Occipital lobe (tissue), 2 donors: ENCODE measurements around the gene SEMA4A. TPM values are rescaled to one million over a fixed set of nuclear protein-coding genes. Genes with fewer than 3 reads are reported as not detected.
"Not testable (repeated sequence)": the region's sequence is repeated elsewhere in the genome, so short reads cannot be mapped to it uniquely, and the experiment has no call there.

Experiments used
- DNase-seq: peaks from one replicate; lab custom pipeline; 2025; lab: John Stamatoyannopoulos, UW
- total RNA-seq: library from RNA; depleted of rRNA; stranded (reverse); fragments of >200 nt; gene quantifications from one replicate; pipeline ENCODE4 v1.2.3, GENCODE V29; 2014

SEMA4A gene
- total RNA-seq, result 13.6 TPM

DNA sequence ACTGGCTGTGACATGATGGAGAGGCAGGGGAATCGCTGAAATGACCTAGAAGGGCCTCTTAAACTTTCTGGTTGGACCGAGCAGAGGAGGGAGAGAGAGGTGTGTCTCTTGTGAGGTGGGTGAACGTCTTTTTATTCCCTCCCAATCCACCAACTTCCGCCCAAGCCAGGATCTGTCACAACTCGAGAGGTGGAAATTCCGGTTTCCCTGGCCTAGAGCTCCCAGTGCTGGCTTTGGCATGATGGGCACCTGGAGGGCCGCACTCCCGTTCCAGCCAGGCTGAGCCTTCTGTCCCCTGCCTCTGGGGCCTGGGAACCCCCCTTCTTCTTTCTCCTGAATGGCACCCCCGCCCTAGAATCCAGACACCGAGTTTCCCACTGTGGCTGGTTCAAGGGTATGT lies at the start of gene SEMA4A:
TSS of gene SEMA4A (plus strand) at position 224 of the 400 bp plus-strand sequence. CDS start 994 bp downstream, outside the sequence.
- no peak for DNase-seq

- DNase-seq, result no peak
These were observed 49.1 kb upstream of the SEMA4A start for GRCh38 chr1:156104065-156104810.

- no peak for DNase-seq
These were observed 48.2 kb upstream of the SEMA4A start for GRCh38 chr1:156104861-156105832.

DNA sequence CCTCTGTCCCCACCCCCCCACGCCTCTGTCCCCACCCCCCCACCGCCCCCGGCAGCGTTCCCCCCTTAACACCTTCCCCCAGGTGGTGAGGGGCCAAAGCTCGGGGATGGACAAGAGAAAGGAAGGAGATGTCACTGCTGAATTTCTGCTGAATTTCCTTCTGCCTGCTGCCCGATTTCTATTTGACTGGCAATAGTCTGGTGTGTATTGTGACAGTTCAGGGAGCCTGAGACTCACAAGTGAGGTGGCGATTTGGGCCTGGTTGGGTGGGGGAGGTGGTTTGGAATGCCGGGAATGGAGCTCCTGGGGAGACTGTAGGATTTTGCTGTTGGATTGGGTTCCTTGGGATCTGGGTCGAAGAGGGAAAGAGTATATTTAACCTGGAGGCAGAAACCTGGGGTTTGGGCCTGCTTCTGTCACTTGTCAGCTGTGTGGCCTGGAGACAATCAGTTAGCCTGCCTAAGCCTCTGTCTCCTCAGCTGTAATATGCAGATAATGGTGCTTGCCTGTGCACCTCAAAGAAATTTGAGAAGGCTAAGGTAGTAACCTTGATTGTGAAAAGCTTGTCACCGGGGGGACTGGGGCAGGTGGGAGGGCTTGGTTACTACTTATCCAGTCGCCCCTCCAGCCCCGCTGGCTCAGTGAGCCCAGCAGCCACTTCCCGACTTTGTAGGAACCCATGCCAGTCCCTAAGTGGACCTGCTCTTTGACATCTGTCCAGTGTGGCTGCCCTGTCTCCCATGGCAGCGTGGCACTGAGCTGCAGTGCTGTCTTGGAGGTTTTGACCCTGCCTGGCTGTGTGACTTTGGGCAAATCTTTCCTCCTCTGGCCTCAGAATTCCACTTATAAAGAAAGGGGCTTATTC lies 46.5 kb upstream of the SEMA4A start:
- no peak for DNase-seq

DNA sequence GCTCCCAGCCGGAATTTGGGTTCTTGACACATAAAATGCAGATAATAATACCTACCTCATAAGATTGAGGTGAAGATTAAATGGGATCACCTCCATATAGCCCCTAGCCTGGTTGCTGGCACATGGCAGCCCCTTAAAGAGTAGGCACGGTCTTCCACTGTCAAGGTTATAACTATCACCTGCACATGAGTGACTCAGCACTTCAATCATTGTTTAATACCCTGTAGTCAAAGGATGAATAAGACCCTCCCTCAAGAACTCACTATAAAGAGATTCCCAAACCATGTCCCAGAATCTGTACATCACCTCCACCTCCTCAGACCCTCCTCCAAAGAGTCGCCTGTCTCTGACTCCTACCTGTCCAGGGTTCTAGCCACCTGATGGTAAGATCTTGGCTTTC lies 45.3 kb upstream of the SEMA4A start:
- no peak for DNase-seq

DNA sequence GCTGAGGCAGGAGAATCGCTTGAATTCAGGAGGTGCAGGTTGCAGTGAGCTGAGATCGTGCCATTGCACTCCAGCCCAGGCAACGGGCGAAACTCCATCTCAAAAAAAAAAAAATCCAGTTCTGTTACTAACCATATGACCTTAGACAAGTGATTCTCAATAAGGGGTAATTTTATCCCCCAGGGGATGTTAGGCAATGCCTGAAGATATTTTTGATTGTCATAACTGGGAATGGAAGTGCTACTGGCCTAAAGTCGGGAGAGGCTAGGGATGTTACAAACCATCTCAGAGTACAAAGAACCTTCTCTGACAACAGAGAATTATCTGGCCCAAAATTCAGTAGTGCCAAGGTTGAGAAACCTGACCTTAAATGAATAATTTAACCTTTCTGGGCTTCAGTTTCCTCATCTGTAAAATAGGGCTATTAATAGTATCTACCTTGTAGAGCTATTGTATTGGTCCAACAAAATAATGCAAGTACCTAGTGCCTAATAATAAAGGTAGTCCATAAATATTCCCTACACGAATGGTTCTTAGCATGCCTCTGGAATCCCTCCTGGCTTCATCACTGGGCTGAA lies 44.6 kb upstream of the SEMA4A start:
- DNase-seq, result no peak

DNA sequence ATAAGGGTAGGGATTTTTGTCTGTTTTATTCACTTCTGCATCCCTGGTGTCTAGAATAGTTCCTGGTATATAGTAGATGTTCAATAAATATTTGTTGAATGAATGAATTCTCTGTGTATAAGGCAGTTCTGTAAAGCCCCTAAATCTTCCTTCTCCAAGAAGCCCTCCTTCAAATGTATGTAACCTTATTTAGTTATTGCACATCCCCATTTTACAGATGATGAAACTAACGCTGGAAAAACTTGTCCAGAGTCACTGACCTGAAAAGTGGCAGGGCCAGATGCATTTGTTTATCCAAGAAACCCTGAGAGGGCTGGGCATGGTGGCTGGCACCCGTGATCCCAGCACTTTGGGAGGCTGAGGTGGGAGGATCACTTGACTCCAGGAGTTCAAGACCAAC lies 43.1 kb upstream of the SEMA4A start:
- no peak for DNase-seq

DNA sequence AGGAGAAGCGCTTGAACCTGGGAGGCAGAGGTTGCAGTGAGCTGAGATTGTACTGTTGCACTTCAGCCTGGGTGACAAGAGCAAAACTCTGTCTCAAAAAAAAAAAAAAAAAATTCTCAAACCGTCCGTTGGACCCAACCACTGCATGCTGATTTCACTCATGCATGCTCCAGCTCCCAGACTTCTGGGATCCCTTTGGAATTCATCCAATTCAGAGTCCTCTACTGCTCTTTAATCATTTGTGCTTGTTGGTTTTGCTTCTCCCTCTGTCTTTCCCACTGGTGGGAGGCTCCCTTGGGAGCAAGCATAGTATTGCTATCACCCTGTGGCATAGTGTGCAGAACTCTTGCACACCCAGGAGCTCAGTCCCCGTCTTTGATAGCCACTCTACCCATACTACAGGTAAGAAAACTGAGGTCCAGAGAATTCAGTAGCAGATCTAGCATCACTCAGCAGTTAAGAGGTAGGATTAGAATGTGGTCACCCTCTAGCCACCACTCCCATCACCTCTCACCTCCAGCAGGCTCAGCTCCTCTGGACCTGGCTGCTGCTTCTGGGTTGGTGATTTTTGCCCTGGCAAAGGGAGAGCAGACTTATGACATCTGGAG lies 41.9 kb upstream of the SEMA4A start:
- no peak for DNase-seq

DNA sequence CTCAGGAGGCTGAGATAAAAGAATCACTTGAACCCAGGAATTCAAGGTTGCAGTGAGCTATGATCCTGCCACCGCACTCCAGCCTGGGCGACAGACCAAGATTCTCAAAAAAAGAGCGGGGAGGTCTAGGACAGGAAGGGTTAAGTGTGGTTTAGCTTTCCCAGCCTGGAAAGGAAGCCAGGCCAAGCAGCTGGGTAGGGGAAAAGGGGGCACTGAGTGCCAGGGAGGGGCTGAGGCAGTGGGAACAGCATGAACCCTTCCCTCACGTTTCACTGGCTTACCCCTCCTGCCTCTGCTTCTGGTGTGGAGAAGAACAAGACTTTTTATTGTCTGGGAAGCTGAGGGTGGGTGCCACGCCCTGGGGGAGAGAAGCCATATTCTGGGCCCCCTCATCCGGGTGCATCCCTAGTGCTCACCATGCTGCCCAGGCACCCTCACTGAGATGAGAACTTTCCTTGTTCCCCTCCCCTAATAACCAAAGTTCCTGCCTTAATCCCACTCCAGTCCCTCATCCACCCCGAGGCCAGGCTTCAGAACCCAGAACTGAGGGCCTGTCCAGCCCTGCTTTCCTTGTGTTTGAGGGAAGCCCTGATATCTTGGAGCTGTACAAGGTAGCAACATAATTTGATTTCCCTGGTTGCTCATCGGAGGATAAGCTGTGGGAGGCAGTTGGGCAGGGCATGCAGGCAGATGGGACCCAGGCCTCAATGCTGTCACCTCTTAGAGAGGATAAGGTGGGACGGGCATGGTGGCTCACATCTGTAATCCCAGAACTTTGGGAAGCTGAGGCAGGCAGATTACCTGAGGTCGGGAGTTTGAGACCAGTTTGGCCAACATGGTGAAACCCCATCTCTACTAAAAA lies 40.9 kb upstream of the SEMA4A start:
- no peak for DNase-seq

DNA sequence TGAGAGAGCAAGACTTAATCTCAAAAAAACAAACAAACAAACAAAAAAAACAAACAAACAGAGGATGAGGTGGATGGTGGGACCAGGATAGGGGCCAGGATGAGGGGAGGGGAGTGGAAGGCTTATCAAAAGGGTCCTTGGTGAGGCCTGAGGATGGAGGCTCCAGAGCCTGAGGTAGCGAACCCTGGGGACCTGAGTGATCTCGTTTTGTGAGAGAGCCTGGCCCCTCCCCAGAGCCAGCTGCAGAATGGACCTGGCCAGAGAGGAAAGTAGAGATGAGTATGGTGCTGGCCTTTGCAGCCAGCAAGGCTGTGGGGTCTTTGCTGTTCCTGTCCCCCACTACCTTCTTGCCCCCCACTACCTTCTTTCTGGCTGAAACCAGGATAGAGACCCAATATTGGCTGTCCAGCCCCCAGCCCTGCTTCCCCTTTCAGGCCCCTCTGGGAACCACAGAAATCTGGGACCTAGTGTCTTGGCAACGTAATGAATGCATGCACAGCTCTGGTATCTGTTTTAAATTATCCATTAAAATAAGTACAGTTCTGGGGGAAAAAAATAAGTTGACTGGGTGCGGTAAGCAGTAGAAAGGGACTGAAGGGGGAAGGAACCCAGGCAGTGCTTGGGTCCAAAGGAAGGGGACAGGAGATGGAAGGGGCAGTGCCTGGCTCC lies 40.0 kb upstream of the SEMA4A start:
- no peak for DNase-seq

DNA sequence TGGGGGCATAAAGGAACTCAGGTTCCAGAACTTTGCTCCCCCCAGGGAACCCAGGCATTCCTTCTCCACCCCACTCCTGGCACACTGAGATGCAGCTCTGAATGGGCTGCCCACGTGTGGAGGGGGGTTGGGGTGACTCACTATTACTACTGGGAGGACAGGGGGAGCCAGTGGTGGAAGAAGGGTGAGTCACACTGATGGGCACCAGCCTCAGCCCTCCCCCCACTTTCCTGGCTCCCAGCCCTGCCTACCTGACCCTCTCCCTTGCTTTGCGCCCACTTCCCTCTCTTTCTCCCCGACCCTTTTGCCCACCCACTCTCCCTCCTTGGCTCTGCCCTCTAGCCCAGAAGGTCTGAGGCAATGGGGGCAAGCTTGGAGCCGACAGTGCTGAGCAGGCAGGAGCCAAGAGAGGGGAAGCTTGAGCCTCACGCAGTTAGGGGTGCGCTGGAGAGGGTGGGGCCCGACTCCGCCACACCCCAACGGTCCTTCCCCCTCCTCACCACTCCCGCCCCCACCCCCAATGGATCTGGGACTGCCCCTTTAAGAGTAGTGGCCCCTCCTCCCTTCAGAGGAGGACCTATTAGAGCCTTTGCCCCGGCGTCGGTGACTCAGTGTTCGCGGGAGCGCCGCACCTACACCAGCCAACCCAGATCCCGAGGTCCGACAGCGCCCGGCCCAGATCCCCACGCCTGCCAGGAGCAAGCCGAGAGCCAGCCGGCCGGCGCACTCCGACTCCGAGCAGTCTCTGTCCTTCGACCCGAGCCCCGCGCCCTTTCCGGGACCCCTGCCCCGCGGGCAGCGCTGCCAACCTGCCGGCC lies 39.1 kb upstream of the SEMA4A start, which contains the start of gene LMNA:
TSS of gene LMNA (plus strand) at position 611 of the 818 bp plus-strand sequence. CDS start 208 bp downstream, outside the sequence.
- peak; percentile 84 for DNase-seq

DNA sequence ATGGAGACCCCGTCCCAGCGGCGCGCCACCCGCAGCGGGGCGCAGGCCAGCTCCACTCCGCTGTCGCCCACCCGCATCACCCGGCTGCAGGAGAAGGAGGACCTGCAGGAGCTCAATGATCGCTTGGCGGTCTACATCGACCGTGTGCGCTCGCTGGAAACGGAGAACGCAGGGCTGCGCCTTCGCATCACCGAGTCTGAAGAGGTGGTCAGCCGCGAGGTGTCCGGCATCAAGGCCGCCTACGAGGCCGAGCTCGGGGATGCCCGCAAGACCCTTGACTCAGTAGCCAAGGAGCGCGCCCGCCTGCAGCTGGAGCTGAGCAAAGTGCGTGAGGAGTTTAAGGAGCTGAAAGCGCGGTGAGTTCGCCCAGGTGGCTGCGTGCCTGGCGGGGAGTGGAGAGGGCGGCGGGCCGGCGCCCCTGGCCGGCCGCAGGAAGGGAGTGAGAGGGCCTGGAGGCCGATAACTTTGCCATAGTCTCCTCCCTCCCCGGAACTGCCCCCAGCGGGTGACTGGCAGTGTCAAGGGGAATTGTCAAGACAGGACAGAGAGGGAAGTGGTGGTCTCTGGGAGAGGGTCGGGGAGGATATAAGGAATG lies 38.4 kb upstream of the SEMA4A start:
- no peak for DNase-seq

- DNase-seq, result no peak
These were observed 37.6 kb upstream of the SEMA4A start for GRCh38 chr1:156115514-156116374.

- DNase-seq, result not testable (repeated sequence)
These were observed 36.7 kb upstream of the SEMA4A start for GRCh38 chr1:156116731-156117130.

GRCh38 chr1:156117414-156118176 lies 35.8 kb upstream of the SEMA4A start:
- DNase-seq, result no peak
